Ishikawa (cell line): ENCODE data around the gene SPDYE4.

ENCODE experiments used
- CEBPB ChIP-seq: IDR thresholded peaks from 2 replicates; pipeline ENCODE4 v1.6.1; 2012
- CREB1 ChIP-seq: IDR thresholded peaks from 2 replicates; pipeline ENCODE4 v1.6.1; 2012; ENCODE audit warnings: low read depth
- EGR1 ChIP-seq: IDR thresholded peaks from 2 replicates; pipeline ENCODE4 v1.6.1; 2012
- EP300 ChIP-seq: IDR thresholded peaks from 2 replicates; pipeline ENCODE4 v1.6.1; 2012; ENCODE audit warnings: borderline replicate concordance
- FOXM1 ChIP-seq: IDR thresholded peaks from 2 replicates; pipeline ENCODE4 v1.6.1; 2012; ENCODE audit warnings: low read depth, borderline replicate concordance
- MAX ChIP-seq: IDR thresholded peaks from 2 replicates; pipeline ENCODE4 v1.6.1; 2012
- NFIC ChIP-seq: IDR thresholded peaks from 2 replicates; pipeline ENCODE4 v1.6.1; 2012
- RAD21 ChIP-seq: IDR thresholded peaks from 2 replicates; pipeline ENCODE4 v1.6.1; 2012; ENCODE audit warnings: low read depth
- REST ChIP-seq: IDR thresholded peaks from 2 replicates; pipeline ENCODE4 v1.6.1; 2012; ENCODE audit warnings: low read depth, mild to moderate bottlenecking
- TAF1 ChIP-seq: IDR thresholded peaks from 2 replicates; pipeline ENCODE4 v1.6.1; 2012; ENCODE audit warnings: low read depth, mild to moderate bottlenecking
- TCF12 ChIP-seq: IDR thresholded peaks from 2 replicates; pipeline ENCODE4 v1.6.1; 2012; ENCODE audit warnings: low read depth
- TEAD4 ChIP-seq: IDR thresholded peaks from 2 replicates; pipeline ENCODE4 v1.6.1; 2012
- USF1 ChIP-seq: IDR thresholded peaks from 2 replicates; pipeline ENCODE4 v1.6.1; 2012
- YY1 ChIP-seq: IDR thresholded peaks from 2 replicates; pipeline ENCODE4 v1.6.1; 2012; ENCODE audit warnings: low read depth
- ZBTB7A ChIP-seq: IDR thresholded peaks from 2 replicates; pipeline ENCODE4 v1.6.1; 2012; ENCODE audit warnings: low read depth

The SPDYE4 gene

GRCh38 chr17:8776881-8777280 is 18.5 kb upstream of the SPDYE4 start:
- no peak for TF ChIP-seq ZBTB7A
- no peak for TF ChIP-seq TEAD4
- TF ChIP-seq USF1: no peak
- TF ChIP-seq NFIC: no peak
- no peak for TF ChIP-seq FOXM1
- TF ChIP-seq REST: no peak
- TF ChIP-seq MAX: no peak
- no peak for TF ChIP-seq TCF12
- TF ChIP-seq RAD21: no peak
- TF ChIP-seq EGR1: no peak
- no peak for TF ChIP-seq TAF1

GRCh38 chr17:8776248-8776647 is 17.9 kb upstream of the SPDYE4 start:
- TF ChIP-seq TEAD4 (no peak), FOXM1 (no peak), CEBPB (no peak)

GRCh38 chr17:8766731-8767130 is 8.4 kb upstream of the SPDYE4 start:
- TF ChIP-seq EGR1 (no peak), CEBPB (no peak), RAD21 (no peak), MAX (no peak), EP300 (no peak), USF1 (no peak), CREB1 (no peak), TCF12 (no peak), ZBTB7A (no peak), REST (no peak), YY1 (no peak), NFIC (no peak), TAF1 (no peak), FOXM1 (no peak)

GRCh38 chr17:8762012-8762411 is 3.7 kb upstream of the SPDYE4 start:
- no peak for TF ChIP-seq REST
- no peak for TF ChIP-seq TEAD4
- no peak for TF ChIP-seq YY1
- no peak for TF ChIP-seq CEBPB
- no peak for TF ChIP-seq MAX
- no peak for TF ChIP-seq RAD21
- no peak for TF ChIP-seq ZBTB7A

GRCh38 chr17:8757189-8757588 is 1.2 kb downstream of the SPDYE4 start:
- TF ChIP-seq YY1: no peak
- TF ChIP-seq REST: no peak
- TF ChIP-seq EP300: no peak
- no peak for TF ChIP-seq TAF1
- TF ChIP-seq TCF12: no peak
- TF ChIP-seq CEBPB: no peak
- TF ChIP-seq MAX: no peak
- TF ChIP-seq NFIC: no peak
- TF ChIP-seq ZBTB7A: no peak
- no peak for TF ChIP-seq USF1
